Measurements from ENCODE around the gene TFPI2. TPM values are rescaled to one million over a fixed set of nuclear protein-coding genes. Genes with fewer than 3 reads are reported as not detected.

The TFPI2 gene
- total RNA-seq, 6 experiments from 2014 or later = 38.2 to 80.3 (median 54.5) TPM

GRCh38 chr7:93836116-93836515, 54.4 kb downstream of the TFPI2 start:
- no peak for TF ChIP-seq CTCF (IDR thresholded peaks at IDR 0.05)
- Mint-ChIP-seq H3K9me3 (no peaks in the 10 kb centered on the region), H3K4me3 (no peak overlapping the region), H3K4me1 (ENCODE audit: low read depth) (peaks cover 7% of the 10 kb centered on the region), H3K27me3 (ENCODE audit: insufficient read depth) (peaks cover 6% of the 10 kb centered on the region), H3K27ac (no peak overlapping the region), H3K36me3 (ENCODE audit: low read depth) (no peaks in the 10 kb centered on the region)
- no peak for DNase-seq

DNA sequence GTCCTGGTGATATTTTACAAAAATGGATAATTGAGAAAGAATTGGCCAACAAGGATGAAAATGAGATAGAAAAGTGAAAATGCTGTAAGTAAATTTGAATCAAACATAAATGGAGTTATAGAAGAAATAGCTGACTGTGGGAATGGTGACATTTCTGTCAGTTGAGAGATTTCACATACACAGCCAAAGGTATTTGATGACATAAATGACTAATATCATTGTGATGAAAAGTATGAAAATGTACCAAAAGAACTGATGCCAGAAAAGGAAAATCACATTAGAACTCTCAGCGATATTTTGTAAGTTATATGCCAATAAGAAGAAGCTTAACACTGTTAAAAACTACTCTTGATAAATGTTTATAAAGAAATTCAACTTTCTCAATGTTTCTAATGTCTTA, 54.9 kb downstream of the TFPI2 start:
- H3K4me3 Mint-ChIP-seq = no peak overlapping the region
- H3K36me3 Mint-ChIP-seq (ENCODE audit: low read depth) = no peaks in the 10 kb centered on the region
- no peak overlapping the region for H3K27ac Mint-ChIP-seq
- H3K27me3 Mint-ChIP-seq (ENCODE audit: insufficient read depth) = peaks cover 6% of the 10 kb centered on the region
- no peak for TF ChIP-seq CTCF (IDR thresholded peaks at IDR 0.05)
- no peaks in the 10 kb centered on the region for H3K9me3 Mint-ChIP-seq
- no peak for DNase-seq
- H3K4me1 Mint-ChIP-seq (ENCODE audit: low read depth) = peaks cover 7% of the 10 kb centered on the region

Other genes with a start within 250 kb of the TFPI2 start
- not detected for gene GNGT1, start 15.8 kb upstream of the TFPI2 start, total RNA-seq (2021; fragmentation: NEBNext Ultra II Directional; extraction: Animal tissue kit (Norgen Biotek cat#: 25700))
- gene GNG11, start 31.0 kb upstream of the TFPI2 start, total RNA-seq (2021; fragmentation: NEBNext Ultra II Directional; extraction: Animal tissue kit (Norgen Biotek cat#: 25700)) = 10 to 100 TPM; 26.0 to 31.4 (median 28.1) TPM
- 10 to 100 TPM; 26.4 to 36.5 (median 30.5) TPM for gene BET1, start 113.6 kb upstream of the TFPI2 start, total RNA-seq (2021; fragmentation: NEBNext Ultra II Directional; extraction: Animal tissue kit (Norgen Biotek cat#: 25700))